AG04449 (cell line): ENCODE data around the gene RGS14.

Source experiments
- CTCF ChIA-PET: fragments of 350-600 bp; formaldehyde crosslinking; extraction: SDS; loops from one replicate; lab custom pipeline; 2021; ENCODE audit warnings: antibody characterized with exemption; lab: Yijun Ruan, JAX
- POLR2A ChIA-PET: fragments of 400-600, 350-600 bp; formaldehyde crosslinking; extraction: SDS; loops from one replicate; lab custom pipeline; 2020; ENCODE audit warnings: antibody characterized with exemption, inconsistent platforms; lab: Yijun Ruan, JAX
- DNase-seq: peaks from one replicate; pipeline ENCODE4 v3.0.0-alpha.2; 2010; ENCODE audit warnings: low read depth, low spot score
- H3K4me3 ChIP-seq: 2 replicates; pipeline ENCODE4 v1.5.1; 2011; ENCODE audit warnings: low read depth, mild to moderate bottlenecking, control low read depth, low read length
- CTCF ChIP-seq: IDR thresholded peaks from one replicate; pipeline ENCODE4 v1.5.1; 2011; ENCODE audit warnings: mild to moderate bottlenecking, moderate library complexity, low read length, control low read depth, inconsistent platforms; ENCODE audit not compliant: insufficient read depth; ENCODE audit errors: missing control alignments

RGS14 gene

GRCh38 chr5:177357459-177358351 is at the start of gene RGS14:
Gene RGS14, plus strand, starts transcription at chr5:177357924. Its CDS starts 101 bp downstream, at chr5:177358025.
- POLR2A ChIA-PET: no interaction called here
- CTCF ChIA-PET: interaction anchor here (1.1 kb wide), 1 partner anchor 13 kb away, joined by 4 read pairs; no protein-coding TSS in a partner anchor
- no peak for DNase-seq
- H3K4me3 ChIP-seq: no peak within 1 kb of the TSS
- no peak for TF ChIP-seq CTCF

GRCh38 chr5:177308740-177309139 is 49.0 kb upstream of the RGS14 start:
- DNase-seq: no peak
- ChIA-PET POLR2A (interaction anchor here (0.5 to 2.1 kb wide), 2 partner anchors 184 to 187 kb away, joined by 3 to 15 read pairs; partner anchors contain the start of gene PDLIM7), CTCF (interaction anchor here (0.9 to 17.1 kb wide), 26 partner anchors 10 to 237 kb away, joined by 3 to 261 read pairs (median 5); partner anchors contain the start of genes GRK6, LMAN2, PDLIM7 and PRR7)
- TF ChIP-seq CTCF: no peak
- H3K4me3 ChIP-seq: no peak overlapping the region

- peak; percentile 90 for TF ChIP-seq CTCF
- CTCF ChIA-PET: interaction anchor here (0.6 to 17.1 kb wide), 46 partner anchors 8 to 238 kb away, joined by 3 to 261 read pairs (median 4); partner anchors contain the start of genes GRK6, LMAN2, PDLIM7 and PRR7
- POLR2A ChIA-PET: interaction anchor here (2.1 kb wide), 1 partner anchor 187 kb away, joined by 15 read pairs; the partner anchor contains the start of gene PDLIM7
- peak overlapping the region; percentile 18 for H3K4me3 ChIP-seq
- DNase-seq: no peak
Observed at GRCh38 chr5:177309351-177310191, 48.2 kb upstream of the RGS14 start.

GRCh38 chr5:177310332-177310731 is 47.4 kb upstream of the RGS14 start:
- ChIA-PET CTCF (interaction anchor here (0.6 to 17.1 kb wide), 37 partner anchors 9 to 238 kb away, joined by 3 to 261 read pairs (median 4); partner anchors contain the start of genes GRK6, LMAN2, PDLIM7 and PRR7), POLR2A (interaction anchor here (2.1 kb wide), 1 partner anchor 186 kb away, joined by 15 read pairs; the partner anchor contains the start of gene PDLIM7)
- TF ChIP-seq CTCF: no peak
- DNase-seq: no peak
- peak overlapping the region; percentile 68 for H3K4me3 ChIP-seq

GRCh38 chr5:177310757-177311391 is 46.9 kb upstream of the RGS14 start:
- ChIA-PET CTCF (interaction anchor here (1.0 to 17.1 kb wide), 25 partner anchors 8 to 239 kb away, joined by 3 to 261 read pairs (median 8); partner anchors contain the start of genes LMAN2, PDLIM7 and PRR7), POLR2A (interaction anchor here (2.1 kb wide), 1 partner anchor 185 kb away, joined by 15 read pairs; the partner anchor contains the start of gene PDLIM7)
- TF ChIP-seq CTCF: no peak
- no peak for DNase-seq
- peak overlapping the region; percentile 68 for H3K4me3 ChIP-seq
